ENCODE data around the gene MAD1L1.

DNA sequence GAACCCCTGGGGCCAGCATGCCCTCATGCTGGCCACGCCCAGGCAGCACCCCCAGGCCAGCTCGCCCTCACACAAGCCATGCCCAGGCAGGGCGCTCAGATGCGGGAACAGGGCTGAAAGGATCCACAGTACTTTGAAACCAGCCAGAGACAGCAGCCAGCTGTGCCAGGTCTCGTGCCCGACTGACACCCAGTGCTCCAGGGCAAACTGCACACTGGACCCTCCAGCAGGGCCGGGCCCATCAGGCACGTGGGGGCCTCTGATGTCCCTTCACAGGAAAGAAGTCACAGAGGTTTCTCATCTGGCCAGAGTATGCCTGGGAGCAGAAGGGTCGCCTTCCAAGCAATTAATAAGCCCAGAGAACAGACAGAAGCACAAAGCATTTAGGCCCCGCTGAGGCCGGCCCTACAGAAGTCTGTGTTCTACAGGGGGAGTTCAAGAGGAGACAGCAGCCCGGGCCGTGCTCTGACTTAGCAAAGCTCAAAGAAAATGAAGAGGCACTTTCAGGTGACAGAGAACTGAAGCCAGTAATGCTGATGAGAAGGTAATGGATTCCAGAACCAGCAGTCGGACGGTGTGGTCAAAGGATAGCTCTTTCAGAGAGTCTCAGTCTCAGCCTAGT lies 21.4 kb downstream of the MAD1L1 start:
- TF ChIP-seq POLR2A (IDR thresholded peaks at IDR 0.05) (no peak), POLR2AphosphoS5 (IDR thresholded peaks at IDR 0.05) (no peak)
- TF ChIP-seq, protein P1, sequence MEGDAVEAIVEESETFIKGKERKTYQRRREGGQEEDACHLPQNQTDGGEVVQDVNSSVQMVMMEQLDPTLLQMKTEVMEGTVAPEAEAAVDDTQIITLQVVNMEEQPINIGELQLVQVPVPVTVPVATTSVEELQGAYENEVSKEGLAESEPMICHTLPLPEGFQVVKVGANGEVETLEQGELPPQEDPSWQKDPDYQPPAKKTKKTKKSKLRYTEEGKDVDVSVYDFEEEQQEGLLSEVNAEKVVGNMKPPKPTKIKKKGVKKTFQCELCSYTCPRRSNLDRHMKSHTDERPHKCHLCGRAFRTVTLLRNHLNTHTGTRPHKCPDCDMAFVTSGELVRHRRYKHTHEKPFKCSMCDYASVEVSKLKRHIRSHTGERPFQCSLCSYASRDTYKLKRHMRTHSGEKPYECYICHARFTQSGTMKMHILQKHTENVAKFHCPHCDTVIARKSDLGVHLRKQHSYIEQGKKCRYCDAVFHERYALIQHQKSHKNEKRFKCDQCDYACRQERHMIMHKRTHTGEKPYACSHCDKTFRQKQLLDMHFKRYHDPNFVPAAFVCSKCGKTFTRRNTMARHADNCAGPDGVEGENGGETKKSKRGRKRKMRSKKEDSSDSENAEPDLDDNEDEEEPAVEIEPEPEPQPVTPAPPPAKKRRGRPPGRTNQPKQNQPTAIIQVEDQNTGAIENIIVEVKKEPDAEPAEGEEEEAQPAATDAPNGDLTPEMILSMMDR (IDR thresholded peaks at IDR 0.05 in 8 of 11, conservative IDR thresholded peaks at IDR 0.05 in 3 of 11) = no peak
